Cardiac fibroblast (primary cell): ENCODE results near the gene UTS2B.

ENCODE experiments used
- DNase-seq, 2 donors: peaks; one replicate each; pipeline versions ENCODE4 v3.0.0 to v3.0.0-alpha.2; 2010; ENCODE audit warnings: low read depth in 2 of 2
- H3K4me3 ChIP-seq, 2 donors: replicated peaks in 1 of 2; 1 replicate in 1 of 2; 2 replicates in 1 of 2; pipeline ENCODE4 v1.5.1; 2011; ENCODE audit warnings: low read depth in 2 of 2, low read length in 2 of 2, mild to moderate bottlenecking in 2 of 2, moderate library complexity in 1 of 2
- CTCF ChIP-seq: IDR thresholded peaks from one replicate; pipeline ENCODE4 v1.5.1; 2011; ENCODE audit warnings: low read depth, mild to moderate bottlenecking, low read length, inconsistent platforms

UTS2B gene

DNA sequence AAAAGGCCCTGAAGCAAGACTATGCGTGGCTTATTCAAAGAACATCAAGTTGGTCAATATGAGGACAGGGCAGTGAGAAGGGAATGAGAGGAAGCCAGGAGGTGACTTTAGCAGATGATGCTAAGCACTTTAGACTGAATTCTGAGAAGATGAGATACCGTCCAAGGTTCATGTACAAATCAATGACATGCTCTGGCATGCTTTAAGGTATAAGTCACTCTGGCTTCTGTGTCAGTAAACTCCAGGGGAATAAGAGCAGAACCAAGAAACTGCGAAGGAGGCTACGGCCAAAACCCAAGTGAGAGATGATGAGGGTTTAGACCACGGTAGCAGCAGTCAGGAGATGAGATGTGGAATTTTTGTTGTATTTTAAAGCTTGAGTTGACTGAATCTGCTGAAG, 10.0 kb downstream of the UTS2B start:
- H3K4me3 ChIP-seq, result no peak overlapping the region
- no peak for TF ChIP-seq CTCF
- DNase-seq, result no peak

DNA sequence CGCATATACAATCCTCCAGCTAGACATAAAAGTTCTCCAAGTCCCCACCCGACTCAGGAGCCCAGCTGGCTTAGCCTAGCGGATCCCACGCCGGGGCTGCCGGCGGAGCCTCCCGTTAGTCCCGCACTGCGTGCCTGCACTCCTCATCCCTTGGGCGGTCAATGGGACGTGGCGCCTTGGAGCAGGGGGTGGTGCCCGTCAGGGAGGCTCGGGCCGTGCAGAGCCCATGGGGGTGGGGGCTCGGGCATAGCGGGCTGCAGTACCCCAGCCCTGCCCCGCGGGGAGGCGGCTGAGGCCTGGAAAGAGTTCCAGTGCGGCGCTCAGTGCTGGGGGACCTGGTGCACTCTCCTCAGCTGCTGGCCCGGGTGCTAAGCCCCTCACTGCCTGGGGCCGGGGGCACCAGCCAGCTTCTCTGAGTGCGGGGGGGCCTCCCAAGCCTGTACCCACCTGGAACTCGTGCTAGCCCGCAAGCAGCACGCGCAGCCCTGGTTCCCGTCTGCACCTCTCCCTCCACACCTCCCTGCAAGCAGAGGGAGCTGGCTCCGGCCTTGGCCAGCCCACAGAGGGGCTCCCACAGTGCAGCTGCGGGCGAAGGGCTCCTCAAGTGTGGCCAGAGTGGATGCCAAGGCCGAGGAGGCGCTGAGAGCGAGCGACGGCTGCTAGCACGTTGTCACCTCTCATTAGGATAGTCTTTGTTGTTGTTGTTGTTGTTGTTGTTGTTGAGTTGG, 13.3 kb downstream of the UTS2B start:
- TF ChIP-seq CTCF, result no peak
- no peak for DNase-seq
- no peak overlapping the region for H3K4me3 ChIP-seq

DNA sequence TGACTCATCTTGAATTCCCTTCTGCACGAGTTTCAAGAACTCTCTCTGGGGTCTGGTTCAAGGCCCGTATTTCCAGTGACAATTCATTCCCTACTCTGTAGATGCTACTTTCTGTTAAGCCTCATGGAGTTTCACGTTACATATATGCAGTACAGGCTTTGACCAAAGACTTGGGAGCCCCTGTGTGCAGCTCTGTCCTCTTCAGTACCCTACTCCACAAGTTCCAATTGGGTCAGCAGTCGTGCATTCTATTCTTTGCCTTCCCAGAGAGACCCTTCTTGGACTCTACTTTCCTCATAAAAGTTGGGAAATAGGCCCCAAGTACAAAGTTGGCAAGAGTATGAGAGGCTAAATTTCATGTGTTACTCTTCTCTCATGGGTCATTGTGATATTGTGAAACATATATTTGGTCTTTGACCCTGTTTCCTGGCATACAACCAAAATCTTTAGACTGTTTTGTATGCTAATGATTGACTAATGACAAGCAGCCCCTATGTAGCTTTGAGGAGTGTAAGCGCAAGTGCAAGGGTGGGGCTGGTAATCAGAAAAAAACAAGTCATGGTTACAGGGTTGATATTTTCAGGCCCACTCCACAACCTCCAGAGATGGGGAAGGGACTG, 16.1 kb downstream of the UTS2B start:
- H3K4me3 ChIP-seq, result no peak overlapping the region
- no peak for TF ChIP-seq CTCF
- DNase-seq, result no peak

- H3K4me3 ChIP-seq, result no peak overlapping the region
- no peak for DNase-seq
- no peak for TF ChIP-seq CTCF
These were observed 17.0 kb downstream of the UTS2B start for GRCh38 chr3:191313296-191313695.

DNA sequence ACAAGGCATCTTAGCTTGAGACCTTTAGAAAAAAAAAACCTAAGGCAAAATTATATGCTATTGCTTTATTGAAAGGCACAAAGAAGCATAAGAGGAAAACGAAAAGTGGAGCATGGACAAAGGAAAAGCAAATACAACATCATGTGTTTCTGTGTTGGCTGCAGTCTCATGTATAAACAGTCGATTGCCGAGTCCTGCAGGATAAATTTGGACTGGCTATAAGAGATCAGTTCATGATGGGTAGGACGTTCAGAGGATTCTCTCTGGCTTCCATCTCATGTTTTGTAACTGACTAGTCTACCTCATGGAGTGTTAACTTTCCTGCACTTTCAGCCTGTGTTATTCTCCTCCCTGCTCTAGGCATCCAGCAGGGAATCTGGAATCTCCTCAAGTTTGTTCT, 23.0 kb downstream of the UTS2B start:
- no peak for DNase-seq
- no peak overlapping the region for H3K4me3 ChIP-seq
- TF ChIP-seq CTCF, result no peak

- no peak for TF ChIP-seq CTCF
- DNase-seq, result no peak
- no peak overlapping the region for H3K4me3 ChIP-seq
These were observed 23.9 kb downstream of the UTS2B start for GRCh38 chr3:191306428-191306827.
